ENCODE measurements around the gene ABCG8. TPM values are rescaled to one million over a fixed set of nuclear protein-coding genes. Genes with fewer than 3 reads are reported as not detected.

ABCG8 gene
- total and polyA plus RNA-seq, 10 of the 15 experiments (the other 5 are each of a cell fraction or from before 2014, with no cell fraction given), result not detected

GRCh38 chr2:43792653-43793052 lies 46.1 kb upstream of the ABCG8 start (continued):
- no peak for TF ChIP-seq IRF4 (IDR thresholded peaks at IDR 0.05; ENCODE audit: low read depth, low read length)
- TF ChIP-seq TBL1XR1 (IDR thresholded peaks at IDR 0.05; ENCODE audit: low read depth, low read length), result no peak
- TF ChIP-seq ESRRA (IDR thresholded peaks at IDR 0.05; ENCODE audit: low read length), result no peak

DNA sequence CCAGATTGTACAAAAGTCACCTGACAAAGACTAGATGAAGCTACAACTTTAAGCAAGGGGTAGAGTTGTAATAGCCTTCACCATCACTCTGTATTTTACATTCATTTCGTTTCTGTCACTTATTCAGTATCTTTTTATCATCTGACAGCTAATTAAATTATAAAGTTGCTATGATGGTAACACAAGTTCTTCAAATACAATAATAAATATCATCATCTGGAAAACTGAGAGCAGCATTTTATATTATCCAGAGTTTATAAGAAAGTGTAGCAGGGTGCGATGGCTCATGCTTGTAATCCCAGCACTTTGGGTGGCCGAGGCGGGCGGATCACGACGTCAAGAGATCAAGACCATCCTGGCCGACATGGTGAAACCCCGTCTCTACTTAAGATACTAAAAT lies 43.8 kb upstream of the ABCG8 start:
- ATAC-seq, result no peak
- 96% methylated on average over 7 of the region's 9 CpGs for WGBS (ENCODE audit: insufficient coverage, insufficient replicate concordance, low lambda C conversion rate, missing lambda C conversion rate)

GRCh38 chr2:43796206-43796605 lies 42.6 kb upstream of the ABCG8 start:
- WGBS (ENCODE audit: insufficient coverage, insufficient replicate concordance, low lambda C conversion rate, missing lambda C conversion rate), result 94% methylated on average over 1 of the region's 1 CpG
- intact Hi-C loops (cut with micrococcal nuclease; ENCODE audit: unreplicated experiment) (no loop called here), in situ Hi-C loops (cut with MboI) (no loop called here)
- no peak for TF ChIP-seq EED (IDR thresholded peaks at IDR 0.05; ENCODE audit: low read depth)
- DNase-seq (ENCODE audit: low read depth, low spot score) (no peak), FAIRE-seq (no peak), ATAC-seq (no peak)
- no peaks in the 10 kb centered on the region; a peak in 1 of 4 replicates for H3K36me3 ChIP-seq (ENCODE audit: control insufficient read depth in 2 of 2, insufficient read depth in 2 of 2, low read length in 1 of 2)
- H3K4me2 ChIP-seq (ENCODE audit: control insufficient read depth, insufficient read depth), result no peak overlapping the region
- H3K4me1 ChIP-seq (ENCODE audit: control insufficient read depth, insufficient read depth, low read length), result no peaks in the 10 kb centered on the region
- no peak overlapping the region for H3K4me3 ChIP-seq
- H4K20me1 ChIP-seq (ENCODE audit: control insufficient read depth, insufficient read depth), result no peaks in the 10 kb centered on the region
- no peak overlapping the region for H2AFZ ChIP-seq (ENCODE audit: control insufficient read depth, low read depth, low read length)
- no TSS peak for BruUV-seq (replicated peaks)
- no peak overlapping the region for H3K27ac ChIP-seq (ENCODE audit: control insufficient read depth, insufficient read depth)
- H3K27me3 ChIP-seq (replicated peaks in 1 of 2; ENCODE audit: control insufficient read depth in 2 of 2, insufficient read depth in 2 of 2, low read length in 1 of 2), result no peaks in the 10 kb centered on the region
- ChIA-PET CTCF (interaction anchor here (0.7 to 1.2 kb wide), 3 partner anchors 9 to 198 kb away, joined by 3 read pairs; no protein-coding TSS in a partner anchor), RAD21 (ENCODE audit: unreplicated experiment) (no interaction called here), POLR2A (interaction anchor here (1.6 kb wide), 1 partner anchor 22 kb away, joined by 6 read pairs; the partner anchor contains the start of gene DYNC2LI1), SMC1A (ENCODE audit: uncharacterized antibody, unreplicated experiment) (interaction anchor here (0.6 kb wide), 1 partner anchor 136 kb away, joined by 4 read pairs; no protein-coding TSS in a partner anchor)
- H3K9ac ChIP-seq (ENCODE audit: control insufficient read depth, insufficient read depth, low read length), result no peak overlapping the region
- no peaks in the 10 kb centered on the region for H3K9me3 ChIP-seq (replicated peaks; ENCODE audit: control insufficient read depth, insufficient read depth, low read length)
- no peaks in the 10 kb centered on the region for H3K79me2 ChIP-seq (ENCODE audit: control insufficient read depth, insufficient read depth, low read length)

More for the DNA sequence above, 43.8 kb upstream of the ABCG8 start:
- no peak overlapping the region for H3K9ac ChIP-seq (ENCODE audit: control insufficient read depth, insufficient read depth, low read length)
- intact Hi-C loops (cut with micrococcal nuclease; ENCODE audit: unreplicated experiment), result no loop called here
- POLR2A ChIA-PET, result interaction anchor here (0.7 to 1.6 kb wide), 2 partner anchors 21 to 47 kb away, joined by 5 to 6 read pairs; partner anchors contain the start of gene DYNC2LI1
- TF ChIP-seq STAT3 (IDR thresholded peaks at IDR 0.05; ENCODE audit: low read depth, low read length) (no peak), SREBF1 (IDR thresholded peaks at IDR 0.05; ENCODE audit: low read length) (no peak), JUNB (IDR thresholded peaks at IDR 0.05) (no peak), POU2F2 (IDR thresholded peaks at IDR 0.05; ENCODE audit: borderline replicate concordance, low read depth, low read length) (no peak), NBN (IDR thresholded peaks at IDR 0.05) (no peak)
- RAD21 ChIA-PET (ENCODE audit: unreplicated experiment), result no interaction called here
- FAIRE-seq (no peak), DNase-seq (ENCODE audit: low read depth, low spot score) (no peak)
- no peaks in the 10 kb centered on the region for H3K9me3 ChIP-seq (replicated peaks; ENCODE audit: control insufficient read depth, insufficient read depth, low read length)
- in situ Hi-C loops (cut with MboI), result no loop called here
- H3K4me2 ChIP-seq (ENCODE audit: control insufficient read depth, insufficient read depth), result no peak overlapping the region
- H3K27me3 ChIP-seq (replicated peaks in 1 of 2; ENCODE audit: control insufficient read depth in 2 of 2, insufficient read depth in 2 of 2, low read length in 1 of 2), result no peaks in the 10 kb centered on the region
- SMC1A ChIA-PET (ENCODE audit: uncharacterized antibody, unreplicated experiment), result no interaction called here
- H3K4me3 ChIP-seq, result no peak overlapping the region
- no TSS peak for BruUV-seq (replicated peaks)
- no peaks in the 10 kb centered on the region for H3K4me1 ChIP-seq (ENCODE audit: control insufficient read depth, insufficient read depth, low read length)
- CTCF ChIA-PET, result interaction anchor here (0.8 kb wide), 1 partner anchor 20 kb away, joined by 3 read pairs; no protein-coding TSS in a partner anchor
- H3K36me3 ChIP-seq (ENCODE audit: control insufficient read depth in 2 of 2, insufficient read depth in 2 of 2, low read length in 1 of 2), result no peaks in the 10 kb centered on the region; a peak in 1 of 4 replicates
- H2AFZ ChIP-seq (ENCODE audit: control insufficient read depth, low read depth, low read length), result no peak overlapping the region
- H3K79me2 ChIP-seq (ENCODE audit: control insufficient read depth, insufficient read depth, low read length), result no peaks in the 10 kb centered on the region
- no peaks in the 10 kb centered on the region for H4K20me1 ChIP-seq (ENCODE audit: control insufficient read depth, insufficient read depth)
- H3K27ac ChIP-seq (ENCODE audit: control insufficient read depth, insufficient read depth), result no peak overlapping the region
